T-helper 22 cell (primary cell): ENCODE measurements around the gene FAM227A.

ENCODE experiments used
- DNase-seq: peaks from one replicate; pipeline ENCODE4 v3.0.0-alpha.2; 2020; ENCODE audit warnings: low read depth

Gene FAM227A

GRCh38 chr22:38656256-38657044 lies at the start of gene FAM227A, which contains the start of gene CBY1:
Gene FAM227A, minus strand, starts transcription at chr22:38656392. Its CDS starts 6,224 bp downstream, at chr22:38650168.
Gene CBY1, plus strand, starts transcription at chr22:38656638. Its CDS starts 11,417 bp downstream, at chr22:38668055.
- peak; percentile 74 for DNase-seq

DNA sequence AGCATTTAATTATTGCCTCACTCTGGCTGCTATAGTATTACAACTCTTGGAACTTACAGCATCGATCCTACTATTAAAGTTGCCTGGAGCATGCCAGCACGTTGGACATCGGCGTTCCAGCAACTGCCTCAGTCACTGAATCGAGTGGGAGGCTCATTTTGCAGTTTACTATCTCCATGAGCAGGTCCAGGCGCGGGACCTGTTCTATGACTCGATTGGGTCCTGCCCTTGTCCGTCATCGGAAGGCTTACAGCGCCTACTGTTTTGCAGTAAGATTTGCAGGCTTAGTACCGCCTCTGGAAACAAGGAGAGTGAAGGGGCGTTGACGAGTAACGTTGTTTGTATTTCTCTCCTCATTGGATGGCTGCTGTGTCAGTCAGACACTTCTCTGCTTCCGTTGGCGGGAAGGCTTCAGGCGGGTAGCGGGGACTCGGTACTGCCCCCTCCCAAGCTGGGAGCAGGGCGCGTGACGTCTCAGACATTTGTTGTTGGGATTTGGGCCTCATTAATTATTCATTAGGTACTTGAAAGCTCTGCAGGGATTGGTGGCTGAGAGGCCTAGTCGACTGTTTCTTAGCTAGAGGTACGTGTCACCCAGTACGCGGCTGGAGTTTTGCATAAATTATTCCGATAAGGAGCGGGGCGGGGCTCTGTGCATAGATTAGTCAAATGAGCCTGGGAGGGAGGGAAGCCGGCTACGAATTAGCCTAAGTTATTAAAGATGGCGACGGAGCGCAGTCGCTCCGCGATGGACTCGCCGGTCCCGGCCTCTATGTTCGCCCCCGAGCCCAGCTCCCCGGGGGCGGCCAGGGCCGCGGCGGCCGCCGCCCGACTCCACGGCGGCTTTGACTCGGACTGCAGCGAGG lies 49.3 kb upstream of the FAM227A start, which contains the start of gene GTPBP1:
Gene GTPBP1, plus strand, starts transcription at position 710 of the 866 bp plus-strand sequence. Its CDS starts 12 bp downstream, at position 722.
- peak; percentile 99 for DNase-seq

GRCh38 chr22:38704654-38705234 lies 48.6 kb upstream of the FAM227A start:
- DNase-seq: no peak

DNA sequence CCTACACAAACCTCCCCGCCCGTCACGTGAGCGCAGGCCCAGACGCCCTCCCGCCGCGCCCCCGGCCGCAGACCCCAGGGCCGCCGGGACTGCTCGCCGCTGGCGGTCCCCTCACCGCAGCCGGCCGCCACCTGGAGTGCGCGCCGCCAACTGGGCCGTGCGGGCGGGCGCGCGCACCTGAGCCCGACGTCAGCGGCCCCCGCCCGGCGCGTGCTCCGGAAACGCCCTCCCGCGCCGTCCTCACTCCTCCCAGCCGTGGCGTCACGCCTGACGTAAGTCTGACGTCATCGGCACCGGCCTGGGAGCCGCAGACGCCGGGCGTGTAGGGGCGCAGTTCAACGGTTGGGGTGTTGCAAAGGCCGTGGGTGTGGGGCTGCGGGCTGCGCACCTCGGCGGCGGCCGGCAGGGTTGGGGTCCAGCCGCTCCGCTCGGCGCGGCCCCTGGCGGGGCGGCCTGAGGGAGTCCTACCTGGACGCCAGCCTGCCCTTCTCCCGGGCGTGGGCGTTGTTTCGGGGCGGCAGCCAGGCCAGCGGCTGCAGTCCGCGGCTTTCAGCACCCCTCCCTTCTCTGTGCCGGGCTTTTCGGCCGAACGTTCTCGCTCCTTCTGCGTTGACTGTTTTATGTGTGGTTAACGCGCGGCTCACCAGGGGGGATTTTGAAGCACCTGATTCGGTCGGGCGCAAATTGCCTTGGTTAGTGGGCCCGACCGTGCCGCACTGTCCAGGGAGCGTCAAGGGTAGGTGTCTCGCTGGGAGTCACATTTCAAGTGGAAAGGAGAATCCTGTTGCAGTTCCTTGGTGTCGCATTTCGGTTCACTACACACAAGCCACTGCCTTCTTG lies 44.8 kb upstream of the FAM227A start, which contains the start of gene JOSD1:
Gene JOSD1, minus strand, starts transcription at position 155 of the 840 bp plus-strand sequence. CDS start 956 bp downstream, outside the sequence.
- peak; percentile 97 for DNase-seq

- no peak for DNase-seq
Measured at GRCh38 chr22:38700270-38700788, 44.1 kb upstream of the FAM227A start.

DNA sequence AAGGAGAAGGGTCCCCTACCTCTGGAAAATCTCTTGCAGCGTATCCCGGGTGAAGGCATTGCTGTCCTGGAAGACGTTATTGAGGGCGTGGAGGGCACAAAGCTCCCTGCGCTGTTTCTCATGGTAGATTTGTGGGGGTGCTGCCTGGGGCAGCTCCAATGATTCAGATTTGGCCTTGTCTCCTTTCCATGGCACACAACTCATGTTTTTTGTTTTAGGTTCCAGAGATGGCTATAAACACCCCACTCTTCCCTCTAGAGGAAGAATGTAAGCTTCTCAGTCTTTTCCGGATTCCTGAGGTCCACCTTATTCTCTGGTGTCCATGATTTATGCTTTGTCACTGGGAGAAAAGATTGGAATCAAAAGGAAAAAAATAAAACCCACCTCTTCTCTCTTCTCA lies 43.6 kb upstream of the FAM227A start:
- no peak for DNase-seq

DNA sequence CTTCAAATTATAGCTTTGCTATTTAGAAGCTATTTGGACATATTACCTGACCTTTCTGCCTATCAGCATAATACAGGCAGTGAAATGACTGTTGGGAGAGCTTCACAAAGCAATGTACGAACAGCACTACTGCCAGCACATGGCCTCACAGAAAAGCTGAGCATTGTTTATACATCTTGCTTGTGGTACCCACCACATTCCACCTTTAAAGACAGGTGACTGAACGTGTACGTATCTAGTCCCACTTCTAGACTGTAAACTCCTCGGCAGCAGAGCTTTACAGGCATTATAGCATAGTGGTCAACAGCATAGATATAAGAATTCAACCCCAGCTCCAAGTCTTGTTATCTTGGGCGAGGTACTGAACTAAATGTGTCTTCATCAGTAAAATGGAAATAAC lies 43.0 kb upstream of the FAM227A start:
- no peak for DNase-seq

DNA sequence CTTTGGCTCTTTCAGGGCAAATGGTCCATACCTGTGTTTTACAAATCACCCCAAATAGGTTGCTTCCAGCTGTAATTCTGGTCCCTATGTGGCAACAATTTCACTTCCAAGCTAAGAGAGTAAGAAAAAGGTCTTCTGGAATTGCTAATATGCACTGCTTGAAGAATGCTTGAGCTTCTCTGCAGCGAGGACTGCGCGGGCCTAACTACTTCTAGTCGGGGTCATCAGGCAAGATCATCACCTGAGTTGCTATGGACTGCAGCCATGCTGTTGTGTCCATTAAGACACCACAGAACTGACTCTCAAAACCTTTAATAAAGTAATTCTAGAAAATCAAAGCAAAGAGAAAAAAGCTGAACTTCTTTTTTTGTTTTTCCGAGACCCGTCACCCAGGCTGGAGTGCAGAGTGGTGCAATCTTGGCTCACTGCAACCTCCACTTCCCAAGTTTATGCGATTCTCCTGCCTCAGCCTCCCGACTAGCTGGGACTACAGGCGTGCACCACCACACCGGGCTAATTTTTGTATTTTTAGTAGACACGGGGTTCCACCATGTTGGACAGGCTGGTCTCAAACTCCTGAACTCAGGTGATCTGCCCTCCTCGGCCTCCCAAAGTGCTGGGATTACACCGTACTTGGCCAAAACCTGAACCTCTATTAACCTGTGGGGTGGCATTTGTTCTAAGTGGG lies 42.4 kb upstream of the FAM227A start:
- no peak for DNase-seq

GRCh38 chr22:38697425-38698089 lies 41.4 kb upstream of the FAM227A start:
- no peak for DNase-seq

DNA sequence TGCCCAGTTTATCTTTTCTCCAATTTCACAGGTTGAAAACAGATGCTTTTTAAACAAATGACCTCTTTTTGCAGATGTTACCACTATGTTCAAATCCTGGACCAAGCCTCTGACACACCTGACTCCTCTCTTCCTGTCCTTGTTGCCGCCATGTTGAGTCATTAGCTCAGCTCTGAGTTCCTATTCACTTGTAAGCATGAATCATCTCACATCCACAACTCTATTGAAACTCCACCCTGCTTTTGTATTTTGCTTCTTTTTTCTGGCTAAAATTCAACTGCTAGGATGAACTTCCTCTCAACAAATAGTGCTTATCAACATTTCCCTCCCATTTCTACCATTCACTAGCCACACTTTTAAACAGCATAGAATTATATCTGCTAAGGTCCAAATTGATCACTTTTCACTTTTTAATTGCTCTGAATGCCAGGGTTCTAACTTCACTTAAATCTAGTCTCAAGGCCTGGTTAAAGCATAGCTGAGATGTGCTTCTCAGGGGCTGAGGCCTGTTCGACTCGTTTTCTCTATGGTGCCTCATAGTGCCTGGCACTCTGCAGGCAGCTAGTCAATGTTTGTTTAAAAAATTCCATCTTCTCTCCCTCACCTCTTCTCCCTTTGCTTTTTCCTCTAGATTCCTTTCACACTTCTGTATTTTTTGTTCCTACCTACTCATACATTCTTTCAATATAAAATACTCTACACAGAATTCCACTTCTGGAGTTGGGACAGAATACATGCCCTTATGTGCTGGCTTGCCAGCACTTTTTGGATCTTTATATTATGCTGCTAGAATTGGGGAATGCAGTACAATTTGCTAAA lies 40.6 kb upstream of the FAM227A start:
- DNase-seq: peak; percentile 33

GRCh38 chr22:38694940-38695339 lies 38.7 kb upstream of the FAM227A start:
- DNase-seq: no peak

DNA sequence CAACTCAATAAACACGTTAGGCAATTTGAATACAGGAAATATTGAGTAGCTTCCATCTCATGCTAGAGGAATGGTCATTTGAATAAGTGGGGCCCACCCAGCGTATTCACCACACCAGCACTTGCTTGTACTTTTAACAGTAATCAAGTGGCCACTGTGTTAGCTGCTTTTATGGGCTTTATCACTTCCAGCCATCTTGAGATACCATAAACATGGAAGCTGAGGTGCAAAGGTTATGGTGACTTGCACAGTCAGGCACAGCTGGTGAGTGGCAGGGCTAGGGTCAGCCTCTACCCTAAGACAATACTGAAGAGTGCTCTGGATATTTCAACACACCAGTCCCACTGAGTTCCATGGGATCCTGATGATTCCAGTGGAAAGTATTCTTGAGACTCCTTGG lies 37.9 kb upstream of the FAM227A start:
- no peak for DNase-seq

GRCh38 chr22:38689651-38690050 lies 33.5 kb upstream of the FAM227A start:
- DNase-seq: no peak

DNA sequence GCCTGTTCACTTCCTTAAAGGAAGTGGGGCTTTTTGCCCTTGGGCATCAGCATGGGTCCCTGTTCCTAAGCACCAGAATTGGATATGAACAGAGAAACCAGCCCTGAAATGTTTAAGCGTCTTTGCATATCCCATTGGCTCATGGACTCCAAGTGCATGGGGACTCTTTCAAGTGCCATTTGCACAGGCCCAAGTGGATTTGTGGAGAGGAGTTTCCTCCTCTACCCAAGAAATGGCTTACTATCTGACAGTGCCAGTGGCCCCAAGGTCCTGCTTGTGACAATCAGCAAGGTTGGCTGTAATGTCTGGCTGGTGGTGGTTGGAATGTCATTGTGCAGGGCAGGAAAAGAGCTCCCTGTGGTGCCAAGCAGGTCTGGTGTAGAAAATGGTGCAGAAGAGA lies 29.6 kb upstream of the FAM227A start:
- no peak for DNase-seq

DNA sequence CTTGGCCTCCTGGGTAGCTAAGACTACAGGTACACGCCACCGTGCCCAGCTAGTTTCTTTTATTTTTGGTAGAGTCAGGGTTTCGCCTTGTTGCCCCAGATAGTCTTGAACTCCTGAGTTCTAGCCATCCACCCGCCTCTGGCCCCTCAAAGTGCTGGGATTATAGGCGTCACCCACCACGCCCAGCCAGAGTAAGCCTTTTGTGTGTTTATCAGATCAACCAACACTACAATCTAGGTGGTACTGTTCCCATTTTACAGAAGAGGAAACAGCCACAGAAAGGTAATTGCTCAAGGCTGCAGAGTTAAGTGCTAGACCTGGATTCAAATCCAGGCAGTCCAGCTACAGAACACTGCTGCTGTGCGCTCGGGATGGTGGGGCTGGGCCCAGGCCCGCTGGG lies 28.7 kb upstream of the FAM227A start:
- no peak for DNase-seq

DNA sequence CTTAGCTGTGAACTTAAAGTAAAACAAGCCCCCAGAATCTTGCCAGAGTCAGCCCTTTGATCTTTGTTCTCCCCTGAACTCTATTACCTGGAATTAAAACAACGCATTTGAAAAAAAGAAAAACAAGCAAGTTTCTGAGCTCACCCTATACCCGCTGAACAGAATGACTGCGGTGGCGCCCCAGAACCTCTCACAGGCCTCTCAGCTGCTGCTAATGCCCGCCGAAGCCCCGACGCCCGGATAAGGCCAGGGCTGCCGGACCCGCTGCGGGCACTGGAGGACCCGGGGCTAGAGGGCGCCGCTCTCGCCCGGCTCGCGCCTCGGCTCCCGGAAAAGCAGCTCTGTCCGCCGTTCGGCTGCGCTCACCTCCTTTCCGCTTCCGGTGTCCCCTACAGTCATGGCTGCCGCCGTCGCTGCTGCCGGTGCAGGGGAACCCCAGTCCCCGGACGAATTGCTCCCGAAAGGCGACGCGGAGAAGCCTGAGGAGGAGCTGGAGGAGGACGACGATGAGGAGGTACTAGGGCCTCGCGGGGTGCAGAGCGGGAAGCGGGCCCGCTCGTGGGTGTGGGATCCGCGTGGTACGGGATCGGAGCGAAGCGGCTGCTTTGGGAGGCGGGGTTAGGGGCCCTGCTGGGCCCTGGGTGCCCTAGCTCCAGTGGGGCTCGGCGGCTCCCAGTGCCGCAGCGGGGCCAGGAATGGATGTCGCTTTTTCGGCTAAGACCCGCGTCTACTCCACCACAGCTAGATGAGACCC lies 25.6 kb upstream of the FAM227A start, which contains the start of gene TOMM22:
Gene TOMM22, plus strand, starts transcription at position 376 of the 754 bp plus-strand sequence. Its CDS starts 22 bp downstream, at position 398.
- DNase-seq: peak; percentile 73

DNA sequence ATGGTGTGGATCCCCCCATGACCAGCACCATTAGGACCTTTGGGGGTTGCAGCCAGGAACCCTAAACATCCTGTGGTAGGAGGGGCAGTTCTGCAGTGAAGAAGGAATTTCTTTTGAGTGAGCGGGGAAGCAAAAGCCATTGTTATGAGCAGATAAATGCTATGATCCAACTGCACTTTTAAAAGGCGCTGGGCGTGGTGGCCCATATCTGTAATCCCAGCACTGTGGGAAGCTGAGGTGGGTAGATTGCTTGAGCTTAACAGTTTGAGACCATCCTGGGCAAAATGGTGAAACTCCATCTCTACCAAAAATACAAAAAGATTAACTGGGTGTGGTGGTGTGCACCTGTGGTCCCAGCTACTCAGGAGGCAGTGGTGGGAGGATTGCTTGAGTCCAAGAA lies 19.6 kb upstream of the FAM227A start:
- no peak for DNase-seq

- no peak for DNase-seq
Measured at GRCh38 chr22:38674888-38675287, 18.7 kb upstream of the FAM227A start.
